Esophagus muscularis mucosa (tissue), 4 donors: ENCODE measurements around the gene LIX1L. TPM values are rescaled to one million over a fixed set of nuclear protein-coding genes. Genes with fewer than 3 reads are reported as not detected.

Experiments used
- DNase-seq: peaks from one replicate; pipeline ENCODE4 v3.0.0-alpha.2; 2017; ENCODE audit errors: extremely low spot score
- H3K27ac ChIP-seq, 4 donors: fragments of 200-600 bp; sonication (generic); replicated peaks in 1 of 4; 1 replicate in 3 of 4; 2 replicates in 1 of 4; pipeline ENCODE4 v1.5.1; 2016 to 2019; ENCODE audit warnings: mild to moderate bottlenecking in 1 of 4
- H3K27me3 ChIP-seq, 4 donors: fragments of 200-600 bp; sonication (generic); one replicate each; pipeline versions ENCODE4 v1.5.1 to v1.6.0; 2016 to 2019
- H3K36me3 ChIP-seq, 4 donors: fragments of 200-600 bp; sonication (generic); one replicate each; pipeline ENCODE4 v1.5.1; 2016 to 2019
- H3K4me1 ChIP-seq, 4 donors: fragments of 200-600 bp; sonication (generic); one replicate each; pipeline ENCODE4 v1.5.1; 2016 to 2019
- H3K4me3 ChIP-seq, 4 donors: fragments of 200-600 bp; sonication (generic); 1 replicate in 2 of 4; 2 replicates in 2 of 4; pipeline ENCODE4 v1.5.1; 2016 to 2019; ENCODE audit warnings: mild to moderate bottlenecking in 4 of 4, moderate library complexity in 1 of 4
- H3K9me3 ChIP-seq, 4 donors: fragments of 200-600 bp; sonication (generic); 1 replicate in 3 of 4; 2 replicates in 1 of 4; pipeline ENCODE4 v1.5.1; 2016 to 2019
- EP300 ChIP-seq: sonication (generic); formaldehyde crosslinking; IDR thresholded peaks from one replicate; pipeline ENCODE4 v1.6.1; 2017; ENCODE audit warnings: antibody characterized with exemption
- POLR2A ChIP-seq: fragments of 450-650 bp; IDR thresholded peaks from one replicate; pipeline ENCODE4 v1.6.1; 2017; ENCODE audit warnings: antibody characterized with exemption, moderate library complexity, mild to moderate bottlenecking, low read depth
- POLR2AphosphoS5 ChIP-seq, 2 donors: sonication (generic); formaldehyde crosslinking; IDR thresholded peaks; one replicate each; pipeline ENCODE4 v1.6.1; 2017; ENCODE audit warnings: antibody characterized with exemption in 2 of 2
- WGBS: methylation state at CpG from one replicate; pipeline ENCODE4 v1.1.5; 2018; 5-methylcytosine and 5-hydroxymethylcytosine counted together
- intact Hi-C: fragments of 100-400 bp; cut with DNase I; formaldehyde crosslinking; loops from one replicate; pipeline ENCODE4 v1.15.1; 2023
- total RNA-seq, 4 donors: library from RNA; depleted of rRNA; stranded (reverse); fragments of >200 nt; gene quantifications; one replicate each; pipeline versions ENCODE4 v1.1.0 to v1.2.1, GENCODE V29; 2016
- TF ChIP-seq, protein P1 (sequence below), 3 experiments: fragments of 200-600 bp in 2 of 3; fragments of 450-650 bp in 1 of 3; sonication (generic) in 2 of 3; IDR thresholded peaks; one replicate each; pipeline ENCODE4 v1.5.1; 2017 to 2019; ENCODE audit warnings: antibody characterized with exemption in 3 of 3, mild to moderate bottlenecking in 2 of 3, moderate library complexity in 1 of 3

Gene LIX1L
- total RNA-seq, 4 donors from 2014 or later, result 33.2 to 55.0 (median 41.7) TPM

DNA sequence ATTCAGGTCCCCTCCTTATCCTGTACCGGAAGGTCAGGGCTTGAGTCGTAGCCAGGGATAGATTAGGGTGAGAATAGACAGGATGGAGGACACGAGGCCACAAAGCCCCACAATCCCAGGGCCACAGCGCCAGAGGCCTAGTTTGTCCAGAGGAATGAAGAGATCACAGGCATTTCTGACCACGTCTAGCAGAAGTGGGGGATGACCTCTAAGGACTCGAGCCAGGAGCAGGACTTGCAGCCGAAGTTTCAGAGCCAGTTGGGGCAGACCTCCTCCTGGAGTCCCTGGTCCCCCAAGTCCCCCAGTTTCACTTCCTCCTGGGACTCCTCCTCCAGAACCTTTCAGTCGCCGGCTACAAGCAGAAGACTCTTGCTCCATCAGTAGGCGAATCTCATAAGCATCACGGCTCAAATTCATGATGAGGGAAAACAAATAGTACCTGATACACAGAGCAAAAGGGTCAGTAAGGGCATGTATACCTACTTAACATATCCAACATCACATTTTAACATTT is 45.6 kb downstream of the LIX1L start:
- 74% methylated on average over 10 of the region's 11 CpGs for WGBS
- intact Hi-C loops, result loop anchor here (5.0 kb wide), 1 partner anchor 65 kb away; the partner anchor contains the start of gene NUDT17
- peaks cover 13 to 23% (median 16%) of the 10 kb centered on the region in 4 donors for H3K4me1 ChIP-seq
- TF ChIP-seq, protein P1, sequence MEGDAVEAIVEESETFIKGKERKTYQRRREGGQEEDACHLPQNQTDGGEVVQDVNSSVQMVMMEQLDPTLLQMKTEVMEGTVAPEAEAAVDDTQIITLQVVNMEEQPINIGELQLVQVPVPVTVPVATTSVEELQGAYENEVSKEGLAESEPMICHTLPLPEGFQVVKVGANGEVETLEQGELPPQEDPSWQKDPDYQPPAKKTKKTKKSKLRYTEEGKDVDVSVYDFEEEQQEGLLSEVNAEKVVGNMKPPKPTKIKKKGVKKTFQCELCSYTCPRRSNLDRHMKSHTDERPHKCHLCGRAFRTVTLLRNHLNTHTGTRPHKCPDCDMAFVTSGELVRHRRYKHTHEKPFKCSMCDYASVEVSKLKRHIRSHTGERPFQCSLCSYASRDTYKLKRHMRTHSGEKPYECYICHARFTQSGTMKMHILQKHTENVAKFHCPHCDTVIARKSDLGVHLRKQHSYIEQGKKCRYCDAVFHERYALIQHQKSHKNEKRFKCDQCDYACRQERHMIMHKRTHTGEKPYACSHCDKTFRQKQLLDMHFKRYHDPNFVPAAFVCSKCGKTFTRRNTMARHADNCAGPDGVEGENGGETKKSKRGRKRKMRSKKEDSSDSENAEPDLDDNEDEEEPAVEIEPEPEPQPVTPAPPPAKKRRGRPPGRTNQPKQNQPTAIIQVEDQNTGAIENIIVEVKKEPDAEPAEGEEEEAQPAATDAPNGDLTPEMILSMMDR (IDR thresholded peaks at IDR 0.05), result no peak
- TF ChIP-seq POLR2AphosphoS5 (IDR thresholded peaks at IDR 0.05), result no peak
- H3K9me3 ChIP-seq, result no peaks in the 10 kb centered on the region
- H3K36me3 ChIP-seq, result peaks cover 20 to 65% (median 56%) of the 10 kb centered on the region in 4 donors
- no peak overlapping the region for H3K4me3 ChIP-seq
- DNase-seq, result no peak
- no peak overlapping the region for H3K27ac ChIP-seq
- H3K27me3 ChIP-seq, result no peaks in the 10 kb centered on the region

DNA sequence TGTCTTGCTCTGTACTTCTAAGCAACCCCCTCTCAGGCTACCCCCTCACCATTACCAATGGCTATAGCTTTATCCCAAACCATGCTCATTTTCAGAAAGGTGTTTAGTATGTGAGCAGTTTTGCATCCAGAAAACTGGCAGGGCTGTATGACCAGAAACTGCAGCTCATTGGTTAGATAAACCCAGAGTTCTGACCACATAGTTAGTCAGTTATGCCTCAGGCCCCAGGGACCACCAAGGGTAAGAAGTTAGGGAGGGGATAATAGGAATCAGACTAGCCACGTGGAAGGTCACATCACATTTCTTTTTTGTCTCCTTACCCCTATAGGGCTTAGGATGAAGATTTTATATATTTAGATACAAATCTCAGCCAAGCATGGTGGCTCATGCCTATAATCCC is 49.2 kb downstream of the LIX1L start:
- intact Hi-C loops, result no loop called here

DNA sequence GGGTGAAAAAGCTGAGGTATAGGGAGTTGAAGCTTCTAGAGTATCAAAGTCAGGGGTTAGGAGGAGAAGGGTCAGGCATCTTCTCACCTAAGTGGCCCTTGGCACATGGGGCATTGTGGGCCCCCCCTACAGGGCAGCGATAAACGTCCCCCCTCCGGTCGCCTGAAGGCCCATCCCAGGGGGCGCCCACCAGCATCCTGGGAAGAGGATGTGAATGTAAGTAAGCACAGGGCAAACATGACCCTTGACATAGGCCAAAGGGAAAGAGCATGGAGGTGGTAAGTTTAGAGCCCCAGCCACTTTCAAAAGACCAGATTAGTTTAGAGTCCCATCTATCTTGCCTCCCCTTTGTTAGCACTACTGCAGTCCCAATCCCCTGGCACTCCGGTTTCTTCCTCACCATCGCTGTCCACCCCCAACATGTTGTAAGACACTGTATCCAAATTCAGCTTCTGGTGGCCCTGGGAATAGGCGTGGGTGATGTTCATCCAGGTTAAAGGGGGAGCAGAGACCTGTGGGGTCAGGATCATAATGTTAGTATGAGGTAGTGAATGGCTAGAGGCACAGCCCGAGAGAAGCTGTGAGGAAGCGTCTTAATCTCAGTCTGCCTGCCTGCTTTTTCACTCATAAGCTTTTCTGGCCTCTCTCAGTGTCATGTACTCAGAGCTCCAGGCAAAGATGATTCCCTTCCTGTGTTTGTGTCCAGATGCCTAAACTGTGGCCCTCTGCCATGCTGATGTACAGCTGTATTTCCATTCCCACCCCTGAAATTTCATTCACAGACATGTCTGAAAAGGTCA is 50.7 kb downstream of the LIX1L start:
- TF ChIP-seq POLR2A (no peak), EP300 (no peak), POLR2AphosphoS5 (IDR thresholded peaks at IDR 0.05) (no peak)
- TF ChIP-seq, protein P1 (IDR thresholded peaks at IDR 0.05), result no peak
- Histone ChIP-seq H3K27ac (no peak overlapping the region), H3K4me1 (peaks cover 5 to 22% (median 10%) of the 10 kb centered on the region in 4 donors), H3K4me3 (no peak overlapping the region), H3K9me3 (no peaks in the 10 kb centered on the region), H3K27me3 (no peaks in the 10 kb centered on the region), H3K36me3 (peaks cover 11 to 18% (median 17%) of the 10 kb centered on the region in 4 donors)
- DNase-seq, result no peak
- WGBS, result 78% methylated on average over 10 of the region's 10 CpGs
- intact Hi-C loops, result loop anchor here (1.0 kb wide), 1 partner anchor 10 kb away; no protein-coding TSS in a partner anchor

More for the DNA sequence above, 49.2 kb downstream of the LIX1L start:
- Histone ChIP-seq H3K9me3 (no peaks in the 10 kb centered on the region), H3K4me1 (peaks cover 5 to 22% (median 10%) of the 10 kb centered on the region in 4 donors), H3K36me3 (peaks cover 14 to 32% (median 27%) of the 10 kb centered on the region in 4 donors), H3K4me3 (no peak overlapping the region), H3K27me3 (no peaks in the 10 kb centered on the region), H3K27ac (no peak overlapping the region)
- WGBS, result 64% methylated on average over 1 of the region's 1 CpG
- TF ChIP-seq POLR2AphosphoS5 (IDR thresholded peaks at IDR 0.05) (no peak), EP300 (no peak), POLR2A (no peak)
- TF ChIP-seq, protein P1 (IDR thresholded peaks at IDR 0.05), result no peak
- no peak for DNase-seq

DNA sequence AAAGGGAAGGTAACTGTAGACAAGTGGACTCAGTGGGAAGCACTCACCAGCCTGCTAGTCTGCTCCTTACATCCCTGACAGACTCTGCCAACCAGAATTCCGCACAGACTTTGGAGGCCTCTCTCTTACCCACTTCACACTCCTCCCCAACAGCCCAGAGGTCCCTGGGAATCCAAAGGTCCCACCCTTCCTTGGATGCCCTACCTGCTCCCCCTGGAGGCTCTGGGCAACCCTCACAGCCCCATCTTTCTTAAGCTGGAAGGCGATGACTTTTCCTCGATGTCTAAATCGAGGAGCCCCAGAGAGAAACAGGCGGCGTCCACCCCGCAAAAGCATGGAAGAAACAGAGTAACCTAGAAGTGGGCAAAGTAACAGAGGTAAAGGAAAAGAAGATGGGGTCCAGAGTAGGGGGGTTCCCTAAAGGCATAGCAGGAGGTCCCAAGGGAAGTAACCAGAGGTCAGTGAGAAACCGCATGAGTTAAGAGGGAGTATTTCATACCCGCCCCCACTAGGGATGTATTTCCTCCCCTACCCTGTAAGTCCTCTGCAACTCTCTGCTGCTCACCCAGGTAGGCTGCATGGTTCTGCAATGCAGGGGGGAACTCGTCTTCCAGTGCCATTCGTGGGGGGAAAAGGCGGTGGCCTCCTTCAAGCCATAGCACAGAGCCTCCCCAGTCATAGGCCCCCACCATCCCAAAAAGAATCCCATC is 56.4 kb downstream of the LIX1L start:
- H3K27ac ChIP-seq, result no peak overlapping the region
- DNase-seq, result no peak
- TF ChIP-seq POLR2AphosphoS5 (IDR thresholded peaks at IDR 0.05), result no peak
- TF ChIP-seq, protein P1 (IDR thresholded peaks at IDR 0.05), result no peak
- no peaks in the 10 kb centered on the region for H3K27me3 ChIP-seq
- H3K4me1 ChIP-seq, result no peaks in the 10 kb centered on the region
- H3K4me3 ChIP-seq, result no peak overlapping the region
- no peaks in the 10 kb centered on the region for H3K9me3 ChIP-seq
- no peaks in the 10 kb centered on the region for H3K36me3 ChIP-seq
- intact Hi-C loops, result no loop called here
- 93% methylated on average over 12 of the region's 12 CpGs for WGBS
